Stimulated activated CD4-positive, alpha-beta T cell treated with anti-CD3 and anti-CD28 coated beads, Interleukin-15, amount 100 ng/mL, for 24 hours (primary cell): ENCODE data around the gene CDH8.

Experiments
- DNase-seq: peaks from one replicate; pipeline ENCODE4 v3.0.0-alpha.2; 2020

The CDH8 gene, protein sequence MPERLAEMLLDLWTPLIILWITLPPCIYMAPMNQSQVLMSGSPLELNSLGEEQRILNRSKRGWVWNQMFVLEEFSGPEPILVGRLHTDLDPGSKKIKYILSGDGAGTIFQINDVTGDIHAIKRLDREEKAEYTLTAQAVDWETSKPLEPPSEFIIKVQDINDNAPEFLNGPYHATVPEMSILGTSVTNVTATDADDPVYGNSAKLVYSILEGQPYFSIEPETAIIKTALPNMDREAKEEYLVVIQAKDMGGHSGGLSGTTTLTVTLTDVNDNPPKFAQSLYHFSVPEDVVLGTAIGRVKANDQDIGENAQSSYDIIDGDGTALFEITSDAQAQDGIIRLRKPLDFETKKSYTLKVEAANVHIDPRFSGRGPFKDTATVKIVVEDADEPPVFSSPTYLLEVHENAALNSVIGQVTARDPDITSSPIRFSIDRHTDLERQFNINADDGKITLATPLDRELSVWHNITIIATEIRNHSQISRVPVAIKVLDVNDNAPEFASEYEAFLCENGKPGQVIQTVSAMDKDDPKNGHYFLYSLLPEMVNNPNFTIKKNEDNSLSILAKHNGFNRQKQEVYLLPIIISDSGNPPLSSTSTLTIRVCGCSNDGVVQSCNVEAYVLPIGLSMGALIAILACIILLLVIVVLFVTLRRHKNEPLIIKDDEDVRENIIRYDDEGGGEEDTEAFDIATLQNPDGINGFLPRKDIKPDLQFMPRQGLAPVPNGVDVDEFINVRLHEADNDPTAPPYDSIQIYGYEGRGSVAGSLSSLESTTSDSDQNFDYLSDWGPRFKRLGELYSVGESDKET

DNA sequence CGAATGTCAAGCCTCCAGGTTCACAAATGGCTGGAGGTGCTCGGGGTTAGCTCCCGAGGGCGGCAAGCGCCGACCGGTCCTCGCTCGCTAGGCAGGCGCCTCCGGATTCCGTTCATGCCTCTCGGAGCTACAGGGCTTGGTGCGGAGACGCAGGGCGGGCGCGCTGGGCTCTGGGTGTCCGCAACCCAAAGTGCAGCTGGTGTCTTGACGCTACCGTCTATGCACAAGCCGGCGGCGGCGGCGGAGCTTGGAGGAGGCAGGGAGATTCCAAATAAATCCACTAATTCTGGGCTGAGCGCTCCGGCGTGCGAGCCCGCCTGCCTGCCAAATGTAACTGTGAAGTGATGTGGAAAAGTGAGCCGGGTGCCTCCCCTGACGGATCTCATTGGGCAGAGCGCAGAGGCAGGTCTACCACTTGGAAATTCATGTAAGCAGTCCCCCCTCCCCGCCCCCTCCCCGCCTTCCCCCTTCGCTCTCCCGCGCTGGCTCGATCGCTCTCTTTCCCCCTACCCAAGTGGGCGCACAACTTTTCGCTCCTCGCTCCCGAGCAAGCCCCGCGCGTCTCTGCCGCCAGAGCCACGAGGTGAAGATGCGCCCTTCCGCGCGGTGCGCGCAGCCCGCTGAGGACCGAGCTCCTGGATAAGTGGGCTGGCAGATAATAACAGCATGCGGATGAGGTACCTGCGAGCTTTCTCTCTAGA is at the start of gene CDH8:
Gene CDH8, minus strand, starts transcription at position 338 of the 701 bp plus-strand sequence. CDS start 15,035 bp downstream, outside the sequence.
- DNase-seq, result no peak

DNA sequence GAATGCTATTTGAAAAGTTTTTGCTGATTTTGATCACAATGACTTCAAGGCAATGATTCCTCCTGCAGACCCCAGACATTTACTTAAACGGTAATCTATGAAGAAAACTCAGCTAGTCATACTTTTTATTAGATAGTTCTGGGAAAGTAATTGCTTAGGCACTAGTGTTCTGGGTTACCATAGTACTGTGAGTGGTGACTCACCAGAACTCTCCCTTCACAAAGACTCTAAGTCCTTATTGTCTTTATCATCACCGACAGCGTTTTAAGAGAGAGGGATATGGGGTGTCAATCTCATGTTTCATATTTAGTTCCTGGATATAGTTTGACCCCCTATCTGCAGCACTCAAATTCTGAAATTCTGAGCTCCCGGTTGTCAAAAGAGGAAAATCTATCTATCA is 43.0 kb upstream of the CDH8 start:
- no peak for DNase-seq

DNA sequence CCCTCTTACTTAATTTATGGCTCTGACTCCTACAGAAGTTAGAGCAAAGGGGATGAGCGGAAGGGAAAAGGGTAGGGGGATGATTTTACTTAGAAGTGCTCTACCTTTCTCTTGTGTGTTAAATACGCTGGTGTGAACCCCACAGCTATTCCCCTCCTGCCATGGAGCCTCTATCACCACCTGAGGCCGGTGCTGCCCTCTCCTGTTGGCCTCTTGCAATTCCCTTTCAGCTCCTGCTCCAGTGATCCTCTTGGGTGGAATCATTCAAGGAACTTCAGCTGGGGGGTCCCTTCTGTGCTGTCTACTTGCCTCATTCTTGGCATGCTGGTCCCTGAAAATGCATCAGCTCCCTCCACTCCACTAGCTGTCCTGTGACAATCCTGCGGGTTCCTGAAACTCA is 41.8 kb upstream of the CDH8 start:
- no peak for DNase-seq

DNA sequence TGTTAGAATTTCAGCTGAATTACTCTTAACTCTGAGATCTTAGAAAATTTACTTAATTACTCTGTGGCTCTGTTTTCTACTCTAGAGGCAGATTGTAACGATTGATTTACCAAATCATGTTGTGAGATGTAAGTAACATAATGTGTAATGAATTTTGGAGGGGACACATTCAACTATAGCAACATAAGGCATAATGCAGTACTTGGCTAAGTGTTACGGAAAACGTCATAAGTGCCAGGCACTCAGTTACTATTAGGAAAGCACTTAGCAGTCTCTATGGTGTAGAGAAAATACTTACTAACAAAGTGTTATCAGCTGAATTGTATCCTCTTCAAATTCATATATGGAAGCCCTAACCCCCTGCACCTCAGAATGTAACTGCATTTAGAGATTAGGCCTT is 40.6 kb upstream of the CDH8 start:
- no peak for DNase-seq

DNA sequence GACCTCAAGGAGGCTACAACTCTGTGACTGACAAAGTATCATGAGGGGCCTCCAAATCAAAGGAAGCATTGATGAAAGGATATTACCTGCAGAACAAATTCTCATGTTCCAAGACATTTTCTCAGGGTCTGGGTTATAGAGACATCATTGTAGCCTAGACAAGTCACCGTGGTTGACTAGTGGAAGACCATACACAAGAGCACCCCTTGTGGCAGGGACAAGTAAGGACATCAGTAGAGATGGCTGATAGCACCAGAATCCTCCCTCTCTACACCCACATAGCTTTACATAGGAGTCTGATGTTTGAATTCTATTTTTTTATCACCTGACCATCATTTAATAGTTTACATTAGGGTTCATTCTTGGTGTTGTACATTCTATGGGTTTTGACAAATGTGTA is 32.5 kb upstream of the CDH8 start:
- DNase-seq, result no peak

DNA sequence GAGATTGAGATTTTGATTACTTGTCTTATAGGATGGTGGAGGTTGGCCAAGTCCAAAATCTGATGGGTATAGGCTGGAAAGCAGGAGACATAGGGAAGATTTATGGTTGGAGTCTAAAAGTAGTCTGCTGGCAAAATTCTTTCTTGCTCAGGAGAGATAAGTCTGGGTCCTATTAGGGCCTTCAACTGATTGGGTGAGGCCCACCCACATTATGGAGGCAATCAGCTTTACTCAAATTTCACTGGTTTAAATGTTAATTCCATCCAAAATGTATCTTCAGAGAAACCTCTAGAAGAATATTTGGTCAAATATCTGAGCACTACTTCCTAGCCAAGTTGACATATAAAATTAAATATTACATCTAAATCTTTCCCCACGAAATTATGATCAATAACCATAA is 31.7 kb upstream of the CDH8 start:
- no peak for DNase-seq

DNA sequence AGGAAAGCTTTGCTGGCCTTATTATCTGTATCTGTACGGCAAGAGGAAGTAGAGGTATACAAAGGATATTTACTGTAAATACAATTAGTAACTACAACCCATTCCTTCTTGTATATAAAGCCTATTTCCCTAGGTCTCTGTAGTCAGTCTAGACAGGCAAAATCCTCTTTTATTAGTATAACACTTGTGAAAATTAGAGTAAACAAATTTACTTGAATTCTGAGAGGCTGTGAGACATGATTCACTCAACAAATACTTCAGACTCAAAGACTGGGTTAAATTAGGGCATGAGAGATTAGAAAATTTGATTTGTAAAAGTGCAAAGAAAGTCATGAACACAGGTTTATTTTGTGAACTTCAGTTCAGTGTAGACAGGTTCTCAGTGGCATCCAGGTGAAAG is 30.9 kb upstream of the CDH8 start:
- no peak for DNase-seq

DNA sequence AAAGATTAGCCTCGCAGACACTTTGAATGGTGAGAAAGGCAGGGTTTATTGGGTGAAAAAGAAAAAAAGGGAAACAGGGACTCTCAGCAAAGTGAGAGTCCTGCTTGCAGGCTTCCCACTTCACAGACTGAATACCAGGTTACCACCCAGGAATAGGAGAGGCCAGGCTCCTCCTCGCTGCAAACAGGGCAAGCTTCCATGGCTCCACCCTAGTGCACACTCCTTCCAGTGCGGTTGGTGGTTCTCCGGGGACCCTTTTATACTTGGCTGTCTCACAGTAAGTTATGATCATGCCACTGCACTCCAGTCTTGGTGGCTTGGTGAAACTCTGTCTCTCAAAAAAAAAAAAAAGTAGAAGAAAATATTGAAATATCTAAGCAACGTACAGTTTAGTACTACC is 30.5 kb upstream of the CDH8 start:
- DNase-seq, result no peak

DNA sequence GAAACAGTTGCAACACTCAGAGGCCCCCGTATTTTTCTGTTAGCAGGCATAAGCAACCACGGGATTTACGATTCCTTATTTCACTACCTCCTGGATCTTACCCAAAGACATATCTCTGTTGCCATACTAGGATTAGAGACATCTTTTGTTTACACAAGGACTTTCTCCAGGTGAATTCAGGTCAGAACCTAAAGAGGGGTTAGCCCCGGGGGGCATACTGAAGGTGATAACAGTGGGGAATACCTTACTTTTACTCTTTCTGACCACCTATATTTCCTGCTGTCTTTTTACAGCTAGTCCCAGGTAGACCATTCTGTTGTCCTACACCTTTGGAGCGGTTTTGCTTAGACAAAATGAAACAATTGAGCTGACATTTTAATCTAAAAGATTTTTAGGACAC is 27.9 kb upstream of the CDH8 start:
- DNase-seq, result no peak

DNA sequence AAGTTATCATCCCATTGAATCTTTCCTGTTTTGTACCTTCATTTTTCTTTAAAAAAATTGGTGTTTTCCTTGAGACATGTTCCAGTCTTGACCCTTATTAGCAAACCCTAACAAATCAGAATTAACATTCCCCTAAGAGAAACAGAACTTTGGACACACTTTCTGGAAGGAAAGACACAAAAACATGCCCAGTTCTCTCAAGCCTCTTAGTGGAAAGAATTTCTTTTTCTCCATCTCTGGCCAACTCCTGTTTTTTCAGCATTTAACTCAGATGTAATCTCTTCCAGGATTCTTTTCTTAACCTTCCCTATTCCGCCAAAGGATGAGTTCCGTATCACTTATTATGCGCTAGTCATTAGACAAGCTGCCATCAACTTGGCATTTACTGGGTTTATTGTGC is 23.9 kb upstream of the CDH8 start:
- DNase-seq, result no peak

DNA sequence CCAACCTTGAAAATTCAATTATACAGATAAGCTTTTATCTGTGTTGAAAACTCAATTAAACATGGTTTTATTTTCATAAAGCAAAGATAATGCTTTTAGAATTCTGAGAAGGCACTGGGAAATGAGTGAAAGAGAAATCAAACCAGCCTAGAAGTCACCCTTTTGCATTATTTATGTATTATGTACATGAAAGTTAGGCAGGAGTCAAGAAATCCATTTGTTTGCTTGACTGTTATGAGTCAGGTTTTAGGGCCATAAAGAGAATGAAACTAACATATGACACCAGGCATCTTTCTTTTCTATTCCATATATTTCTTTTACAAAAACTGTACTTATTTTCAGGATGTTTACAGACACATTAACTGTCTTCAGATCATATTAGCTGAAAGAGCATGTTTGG is 23.3 kb upstream of the CDH8 start:
- no peak for DNase-seq

DNA sequence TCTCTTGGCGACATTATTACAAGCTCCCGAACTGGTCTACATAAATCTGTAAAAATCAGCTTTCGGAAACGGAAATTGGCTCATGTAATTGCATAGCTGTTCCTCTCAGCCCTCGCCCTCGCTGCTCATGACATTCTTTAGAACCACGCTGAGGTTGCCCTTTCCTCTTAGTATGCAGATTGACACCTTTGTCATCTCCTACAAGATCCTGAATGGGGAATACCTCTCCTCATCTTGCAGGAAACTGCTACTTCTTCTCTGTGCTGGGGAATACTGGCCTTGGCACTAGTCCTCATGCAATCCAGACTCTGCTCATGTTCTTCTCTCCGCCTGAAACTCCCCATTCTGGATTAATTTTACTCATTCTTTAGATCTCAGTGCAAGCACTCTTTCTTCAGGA is 22.2 kb upstream of the CDH8 start:
- no peak for DNase-seq

DNA sequence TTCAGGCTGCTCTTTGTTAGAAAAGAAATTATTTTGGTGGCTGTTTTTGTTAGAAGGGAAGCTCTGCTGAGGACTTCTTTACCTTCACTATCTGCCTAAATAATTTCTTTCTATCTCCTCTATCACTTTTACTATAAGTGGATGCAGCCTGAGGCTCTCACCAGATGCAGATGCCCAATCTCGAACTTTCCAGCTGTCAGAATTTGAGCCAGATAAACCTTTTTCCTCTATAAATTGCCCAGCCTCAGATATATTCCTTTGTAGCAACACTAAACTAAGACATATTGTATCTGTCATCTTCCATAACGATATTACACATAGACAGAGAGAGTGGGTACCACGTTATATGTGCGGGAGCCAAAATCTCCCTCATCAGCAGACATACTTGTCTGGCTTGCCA is 15.7 kb upstream of the CDH8 start:
- DNase-seq, result no peak

DNA sequence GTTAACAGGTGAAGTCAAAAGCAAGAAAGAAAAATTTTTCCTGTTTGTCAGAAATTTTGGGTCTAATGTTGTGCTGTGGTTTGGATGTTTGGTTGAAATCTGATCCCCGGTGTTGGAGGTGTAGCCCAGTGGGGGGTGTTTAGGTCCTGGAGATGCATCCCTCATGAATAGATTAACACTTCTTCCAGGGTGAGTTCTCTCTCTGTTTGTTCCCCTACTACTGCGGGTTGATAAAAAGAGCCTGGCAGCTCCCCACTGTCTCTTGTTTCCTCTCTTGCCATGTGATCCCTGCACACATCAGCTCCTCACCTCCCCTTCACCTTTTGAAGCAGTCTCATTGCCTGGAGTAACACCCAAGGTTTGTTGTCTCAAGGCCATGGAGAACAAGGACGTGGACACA is 14.6 kb upstream of the CDH8 start:
- no peak for DNase-seq

DNA sequence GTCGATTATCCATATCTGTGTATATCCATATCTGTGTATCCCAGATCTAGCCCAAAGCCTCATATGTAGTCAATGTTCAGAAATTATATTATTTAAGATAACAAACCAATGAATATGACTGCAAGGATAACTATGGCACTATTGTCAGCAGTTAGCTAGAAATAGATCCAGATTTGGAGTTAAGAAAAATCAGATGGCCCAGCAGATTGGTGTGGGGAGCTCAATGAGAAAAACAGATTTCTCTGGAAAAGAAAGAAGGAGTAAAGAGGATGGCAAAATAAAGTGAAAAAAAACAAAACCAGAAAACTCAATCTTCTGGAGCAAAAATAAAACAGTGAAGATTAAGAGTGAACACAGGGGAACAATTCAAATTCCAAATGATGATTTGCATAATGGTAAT is 10.6 kb upstream of the CDH8 start:
- no peak for DNase-seq

DNA sequence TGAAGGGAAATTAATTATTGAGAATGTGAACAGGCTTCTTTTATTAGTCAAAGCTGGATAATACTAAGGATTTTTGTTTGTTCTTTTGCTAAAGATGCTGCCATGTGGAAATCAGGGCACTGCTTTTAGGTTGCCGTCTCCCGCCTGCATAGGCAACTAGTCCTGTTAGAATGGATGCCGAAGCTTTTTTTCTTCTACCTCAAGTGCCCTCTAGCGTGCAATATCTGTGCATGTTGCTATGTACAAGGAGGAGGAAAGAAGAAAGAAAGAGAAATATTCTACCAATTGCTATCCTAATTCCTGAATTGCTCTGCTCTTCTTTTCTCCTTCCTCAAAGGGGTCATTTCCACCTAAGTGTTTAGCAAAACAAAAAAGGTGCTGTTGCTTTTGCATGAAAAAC is 5.2 kb upstream of the CDH8 start:
- no peak for DNase-seq

DNA sequence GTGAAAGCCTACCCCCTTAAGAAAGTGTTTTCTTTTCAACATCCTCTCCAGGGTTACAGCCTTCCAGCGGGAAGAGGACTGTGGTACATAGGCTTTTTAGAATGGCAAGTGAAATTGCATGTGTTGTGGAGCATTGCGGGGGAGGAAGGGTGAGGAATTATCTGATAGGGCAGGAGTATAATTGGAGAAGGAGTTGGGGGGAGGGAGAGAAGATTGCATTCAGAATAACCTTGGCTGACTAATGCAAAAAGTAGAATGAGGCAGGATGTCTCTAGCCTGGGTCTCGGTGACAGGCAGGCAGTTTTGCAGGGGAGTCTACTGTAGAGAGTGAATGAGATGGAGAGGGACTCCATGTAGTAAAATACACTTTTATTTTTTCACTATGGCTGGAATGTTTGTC is 2.4 kb upstream of the CDH8 start:
- no peak for DNase-seq

DNA sequence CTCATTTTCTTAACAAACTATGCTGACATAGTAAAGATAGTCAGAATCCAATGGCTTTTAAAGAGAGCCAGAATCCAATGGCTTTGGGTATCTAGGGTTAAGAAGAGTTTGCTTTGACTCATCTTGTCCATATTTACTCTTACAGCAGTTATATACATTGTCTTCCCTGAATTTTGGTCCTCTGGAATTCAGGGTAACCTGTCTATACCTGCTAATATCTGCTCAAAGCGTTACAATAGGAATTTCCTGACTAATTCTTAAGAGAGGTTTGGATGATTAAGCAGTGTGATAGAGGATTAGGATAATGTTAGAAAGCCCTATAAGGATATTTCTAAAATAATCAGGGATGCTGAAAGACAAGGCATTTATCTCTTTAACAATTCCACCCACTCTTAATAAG is 2.0 kb upstream of the CDH8 start:
- DNase-seq, result no peak

DNA sequence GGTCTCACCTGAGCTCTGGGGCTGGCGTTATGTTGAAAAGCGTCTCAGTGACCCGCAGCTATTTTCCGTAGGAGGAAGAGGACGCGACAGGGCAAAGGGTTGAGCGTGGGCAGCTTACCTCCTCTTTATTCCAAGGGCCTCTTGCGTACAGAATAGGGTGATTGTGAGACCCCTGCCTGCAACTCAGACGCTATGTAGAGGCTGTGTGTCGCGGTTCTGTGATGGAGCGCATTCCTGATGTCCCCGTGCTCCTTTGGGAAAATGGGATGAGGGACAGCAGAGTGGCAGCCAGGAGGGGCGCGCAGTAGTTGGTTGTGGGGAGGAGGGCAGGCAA is 531 bp upstream of the CDH8 start:
- no peak for DNase-seq

DNA sequence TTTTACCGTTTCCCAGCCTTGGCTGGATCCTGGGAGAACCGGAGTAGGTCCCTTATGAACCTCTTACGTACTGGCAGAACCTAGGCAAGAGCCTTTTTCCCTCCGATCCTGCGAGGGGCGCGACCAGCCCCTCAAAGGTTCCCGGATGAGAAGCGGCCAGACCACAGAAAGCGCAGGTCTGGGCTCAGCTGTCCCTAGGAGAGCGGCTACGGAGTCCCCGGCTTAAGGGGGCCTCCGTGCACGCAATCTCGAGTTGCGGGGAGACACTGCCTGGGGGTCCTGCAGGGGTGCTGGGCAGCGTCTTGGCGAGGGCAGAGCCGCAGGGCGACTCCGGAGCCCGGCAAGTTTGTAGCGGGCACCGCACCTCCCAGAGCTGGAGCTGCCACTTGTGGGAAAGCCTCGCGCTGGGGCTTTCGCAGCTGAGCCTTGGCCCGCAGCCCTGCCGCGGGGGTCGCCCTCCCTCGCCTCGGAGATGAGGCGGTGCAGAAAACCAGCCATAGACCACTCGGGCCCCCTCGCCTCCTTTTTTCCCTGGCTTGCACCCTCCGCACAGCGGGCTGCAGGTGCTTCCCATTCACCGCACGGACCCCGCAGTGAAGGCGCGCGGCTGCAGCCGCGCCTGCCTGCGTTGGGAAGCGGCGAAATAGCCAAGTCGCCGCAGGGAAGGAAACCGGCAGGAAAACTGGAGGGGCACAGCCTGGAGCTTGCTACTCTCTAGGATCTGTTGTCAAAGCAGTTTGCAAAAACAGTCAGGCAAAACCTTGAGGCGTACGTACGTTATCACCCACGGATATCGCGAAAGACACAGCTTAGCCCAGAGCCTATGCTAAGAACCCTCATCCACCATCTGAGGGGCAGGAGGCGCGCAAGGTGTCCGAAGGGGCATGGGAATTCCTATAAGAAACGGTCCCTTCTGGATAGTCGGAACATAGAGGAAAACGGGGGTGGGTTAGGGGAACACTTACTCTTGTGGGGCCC is 834 bp downstream of the CDH8 start:
- no peak for DNase-seq

DNA sequence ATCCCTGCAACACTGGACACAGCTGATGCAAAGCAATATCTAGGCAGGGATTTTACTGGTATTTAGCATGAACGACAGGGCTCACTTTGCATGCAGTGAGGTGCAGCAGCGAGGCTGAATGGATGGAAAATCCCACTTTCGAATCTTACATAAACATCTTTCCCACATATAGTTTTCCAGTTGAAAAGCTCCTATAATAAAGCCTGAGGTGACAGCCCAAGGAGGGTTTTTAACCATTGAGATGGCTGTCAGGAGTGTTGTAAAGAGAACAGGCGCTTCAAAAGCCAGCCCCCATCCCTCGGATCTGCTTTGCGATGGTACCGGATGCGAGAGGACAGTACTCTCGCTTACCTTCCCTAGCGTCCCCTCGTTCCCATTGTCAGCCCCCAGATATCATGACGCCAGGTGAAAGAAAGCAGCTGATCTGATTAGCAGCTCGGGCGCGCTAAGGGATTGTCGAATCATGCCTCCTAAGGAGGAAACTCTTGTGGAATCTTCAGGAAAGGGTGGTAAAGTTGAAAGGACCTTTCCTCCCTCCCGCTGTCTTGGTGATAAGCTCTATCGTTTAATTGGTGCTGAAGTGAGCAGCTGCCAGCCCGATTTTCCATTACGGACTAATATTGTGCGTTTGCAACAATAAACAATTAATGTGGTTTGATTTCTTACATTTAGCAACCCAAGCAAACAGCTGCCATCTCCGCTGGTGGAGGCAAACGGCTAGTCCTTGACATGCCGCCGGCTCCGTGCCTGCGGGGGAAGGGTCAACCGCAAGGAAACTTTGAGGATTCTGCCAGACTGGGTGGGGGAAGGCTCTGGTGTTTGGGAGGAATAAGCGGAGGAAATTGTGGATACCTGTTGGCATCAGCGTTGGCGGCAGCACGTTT is 1.8 kb downstream of the CDH8 start:
- DNase-seq, result no peak

DNA sequence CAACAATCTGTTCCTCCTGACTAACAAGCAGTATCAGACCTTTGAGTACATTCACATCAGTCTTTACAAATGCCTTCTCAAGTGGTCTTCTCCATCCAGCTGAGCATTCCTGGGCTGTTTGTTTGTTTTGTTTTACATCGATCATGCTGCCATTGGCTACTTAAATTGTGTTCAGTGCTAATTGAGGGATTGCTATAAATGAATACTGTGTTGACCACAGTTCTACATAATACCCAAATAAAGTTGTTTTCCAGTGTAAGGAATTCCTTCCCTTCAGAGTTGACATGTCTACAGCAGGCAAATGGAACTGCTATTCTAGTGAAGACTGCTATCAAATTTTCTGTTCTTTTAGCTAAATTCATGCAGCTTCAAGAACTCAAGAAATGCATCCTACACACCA is 3.2 kb downstream of the CDH8 start:
- DNase-seq, result no peak
